MM.1S (cell line): ENCODE measurements around the gene NPW.

Experiments used
- DNase-seq: peaks from one replicate; pipeline ENCODE4 v3.0.0-alpha.2; 2015
- H2AFZ ChIP-seq: fragments of 300-600 bp; sonication (generic); 2 replicates; pipeline ENCODE4 v1.6.0; 2016; ENCODE audit warnings: antibody characterized with exemption, low read length
- H3F3A ChIP-seq: fragments of 300-600 bp; sonication (generic); 2 replicates; pipeline ENCODE4 v1.6.1; 2016; ENCODE audit warnings: mild to moderate bottlenecking, antibody characterized with exemption, low read length, moderate library complexity, mixed read lengths; ENCODE audit not compliant: insufficient read depth
- H3K27ac ChIP-seq: fragments of 300-600 bp; sonication (generic); 2 replicates; pipeline ENCODE4 v1.5.1; 2016; ENCODE audit warnings: mild to moderate bottlenecking, low read length
- H3K27me3 ChIP-seq: fragments of 300-600 bp; sonication (generic); replicated peaks from 2 replicates; pipeline ENCODE4 v1.6.0; 2016; ENCODE audit warnings: low read length; ENCODE audit not compliant: insufficient read depth
- H3K36me3 ChIP-seq: fragments of 300-600 bp; sonication (generic); replicated peaks from 2 replicates; pipeline ENCODE4 v1.6.1; 2016; ENCODE audit warnings: mild to moderate bottlenecking, low read length, mixed read lengths; ENCODE audit not compliant: insufficient read depth
- H3K4me1 ChIP-seq: fragments of 300-600 bp; sonication (generic); 2 replicates; pipeline ENCODE4 v1.6.1; 2016; ENCODE audit warnings: low read length, mixed read lengths
- H3K4me2 ChIP-seq: fragments of 300-600 bp; sonication (generic); 2 replicates; pipeline ENCODE4 v1.6.0; 2016; ENCODE audit warnings: low read depth, low read length
- H3K4me3 ChIP-seq: fragments of 300-600 bp; sonication (generic); 2 replicates; pipeline ENCODE4 v1.5.1; 2016; ENCODE audit warnings: low read length, mixed read lengths
- H3K79me2 ChIP-seq: fragments of 300-600 bp; sonication (generic); 2 replicates; pipeline ENCODE4 v1.6.1; 2016; ENCODE audit warnings: mixed run types, low read length, mixed read lengths
- H3K9ac ChIP-seq: fragments of 300-600 bp; sonication (generic); 2 replicates; pipeline ENCODE4 v1.6.1; 2016; ENCODE audit warnings: low read length, mixed read lengths
- H3K9me2 ChIP-seq: fragments of 300-600 bp; sonication (generic); replicated peaks from 2 replicates; pipeline ENCODE4 v1.6.1; 2016; ENCODE audit warnings: mild to moderate bottlenecking, low read length, mixed read lengths; ENCODE audit not compliant: insufficient read depth
- H3K9me3 ChIP-seq: fragments of 300-600 bp; sonication (generic); replicated peaks from 2 replicates; pipeline ENCODE4 v1.6.1; 2016; ENCODE audit warnings: mild to moderate bottlenecking, low read length, mixed read lengths; ENCODE audit not compliant: insufficient read depth
- H4K20me1 ChIP-seq: fragments of 300-600 bp; sonication (generic); 2 replicates; pipeline ENCODE4 v1.6.1; 2016; ENCODE audit warnings: mild to moderate bottlenecking, low read length, moderate library complexity, mixed read lengths; ENCODE audit not compliant: insufficient read depth
- CTCF ChIP-seq: fragments of 300-600 bp; sonication (generic); IDR thresholded peaks from 2 replicates; pipeline ENCODE4 v1.5.1; 2016; ENCODE audit warnings: antibody characterized with exemption, low read length, mixed read lengths
- EZH2 ChIP-seq: fragments of 300-600 bp; sonication (generic); optimal IDR thresholded peaks from 2 replicates; pipeline ENCODE3; 2017; ENCODE audit warnings: low read depth, mild to moderate bottlenecking, antibody characterized with exemption, low read length, mixed read lengths
- EZH2phosphoT487 ChIP-seq: fragments of 300-600 bp; sonication (generic); IDR thresholded peaks from 2 replicates; pipeline ENCODE4 v1.6.1; 2018; ENCODE audit warnings: antibody characterized with exemption, low read length

Gene NPW

DNA sequence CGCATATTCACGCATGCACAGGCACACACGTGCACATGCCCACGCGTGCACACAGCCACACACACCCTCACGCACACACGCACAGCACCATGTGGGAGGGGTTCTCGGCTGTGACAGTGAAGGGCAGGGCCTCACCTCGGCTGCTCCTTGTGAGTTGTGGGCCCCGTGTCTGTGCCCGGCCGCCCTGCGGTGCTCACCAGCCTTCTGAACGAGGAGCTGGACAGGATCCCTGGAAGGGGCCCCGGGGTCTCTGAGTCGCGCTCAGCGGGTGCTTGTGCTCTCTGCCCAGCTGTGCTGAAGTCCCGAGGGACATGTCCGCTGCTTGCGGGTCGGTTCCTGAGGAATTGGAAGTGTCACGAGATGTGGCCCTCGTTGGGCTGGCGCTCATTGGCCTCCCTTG, 44.3 kb downstream of the NPW start:
- H3K27me3 ChIP-seq: no peaks in the 10 kb centered on the region
- H3K27ac ChIP-seq: no peak overlapping the region
- H3K36me3 ChIP-seq: no peaks in the 10 kb centered on the region
- no peaks in the 10 kb centered on the region for H3F3A ChIP-seq
- H3K9ac ChIP-seq: no peak overlapping the region
- no peak for DNase-seq
- no peak overlapping the region for H2AFZ ChIP-seq
- H3K9me2 ChIP-seq: no peaks in the 10 kb centered on the region
- H3K4me1 ChIP-seq: no peaks in the 10 kb centered on the region
- no peak overlapping the region for H3K4me2 ChIP-seq
- H3K79me2 ChIP-seq: no peaks in the 10 kb centered on the region
- no peak for TF ChIP-seq EZH2
- TF ChIP-seq CTCF: no peak
- no peak for TF ChIP-seq EZH2phosphoT487
- H3K9me3 ChIP-seq: no peaks in the 10 kb centered on the region
- no peak overlapping the region for H3K4me3 ChIP-seq
- H4K20me1 ChIP-seq: no peaks in the 10 kb centered on the region

DNA sequence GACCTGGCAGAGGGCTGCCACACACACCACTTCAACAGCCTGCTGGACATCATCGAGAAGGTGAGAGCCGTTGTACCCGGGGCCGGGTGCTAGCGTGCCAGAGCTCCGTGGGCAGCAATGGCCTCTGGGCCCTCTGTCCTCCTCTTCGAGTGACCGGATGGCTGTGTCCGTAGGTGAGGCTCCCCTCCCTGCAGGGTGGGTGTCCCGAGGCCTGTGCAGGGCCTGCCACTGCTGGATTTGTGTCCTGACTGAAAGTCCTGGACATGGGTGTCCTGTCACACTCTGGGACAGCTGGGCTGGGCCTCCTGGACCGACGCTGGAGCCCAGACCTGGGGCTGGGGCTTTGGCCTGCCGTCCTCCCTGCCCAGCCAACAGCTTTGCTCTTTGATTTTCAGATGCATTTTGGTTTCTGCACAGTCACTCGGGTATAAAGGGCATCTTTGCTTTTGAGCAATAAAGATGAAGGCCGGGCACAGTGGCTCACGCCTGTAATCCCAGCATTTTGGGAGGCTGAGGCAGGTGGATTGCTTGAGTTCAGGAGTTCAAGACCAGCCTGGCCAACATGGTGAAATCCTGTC, 44.9 kb downstream of the NPW start:
- Histone ChIP-seq H3K4me2 (no peak overlapping the region), H3K9me3 (no peaks in the 10 kb centered on the region), H3K4me1 (no peaks in the 10 kb centered on the region), H3K36me3 (no peaks in the 10 kb centered on the region), H3K79me2 (no peaks in the 10 kb centered on the region), H3K9ac (no peak overlapping the region), H3F3A (no peaks in the 10 kb centered on the region), H3K27ac (no peak overlapping the region), H3K27me3 (no peaks in the 10 kb centered on the region), H4K20me1 (no peaks in the 10 kb centered on the region), H3K9me2 (no peaks in the 10 kb centered on the region), H2AFZ (no peak overlapping the region), H3K4me3 (no peak overlapping the region)
- DNase-seq: no peak
- TF ChIP-seq EZH2phosphoT487: no peak
- no peak for TF ChIP-seq CTCF
- no peak for TF ChIP-seq EZH2

- no peak overlapping the region for H3K27ac ChIP-seq
- H3K79me2 ChIP-seq: no peaks in the 10 kb centered on the region
- no peak overlapping the region for H3K9ac ChIP-seq
- no peaks in the 10 kb centered on the region for H3K9me2 ChIP-seq
- H3K4me2 ChIP-seq: no peak overlapping the region
- H2AFZ ChIP-seq: no peak overlapping the region
- H3K27me3 ChIP-seq: no peaks in the 10 kb centered on the region
- no peaks in the 10 kb centered on the region for H3K36me3 ChIP-seq
- H3F3A ChIP-seq: no peaks in the 10 kb centered on the region
- no peak for TF ChIP-seq EZH2
- TF ChIP-seq CTCF: no peak
- TF ChIP-seq EZH2phosphoT487: no peak
- no peak overlapping the region for H3K4me3 ChIP-seq
- no peaks in the 10 kb centered on the region for H3K9me3 ChIP-seq
- no peaks in the 10 kb centered on the region for H4K20me1 ChIP-seq
- no peaks in the 10 kb centered on the region for H3K4me1 ChIP-seq
- DNase-seq: no peak
Observed at GRCh38 chr16:2066139-2066538, 46.6 kb downstream of the NPW start.
